ENCODE measurements around the gene CCDC134.

- TF ChIP-seq CTCF (IDR thresholded peaks at IDR 0.05) (no peak), TCF7L2 (IDR thresholded peaks at IDR 0.05; ENCODE audit: low read depth, low read length) (no peak), POLR2AphosphoS5 (IDR thresholded peaks at IDR 0.05; ENCODE audit: low read depth, low read length) (no peak), REST (IDR thresholded peaks at IDR 0.05; ENCODE audit: insufficient read depth in 1 of 2, low read depth in 2 of 2, low read length in 1 of 2) (no peak)
Measured at GRCh38 chr22:41757502-41757901, 43.0 kb upstream of the CCDC134 start.
